Measurements from ENCODE around the gene PPDPF. TPM values are rescaled to one million over a fixed set of nuclear protein-coding genes. Genes with fewer than 3 reads are reported as not detected.
"Not testable (repeated sequence)": the region's sequence is repeated elsewhere in the genome, so short reads cannot be mapped to it uniquely, and the experiment has no call there.

PPDPF gene, protein sequence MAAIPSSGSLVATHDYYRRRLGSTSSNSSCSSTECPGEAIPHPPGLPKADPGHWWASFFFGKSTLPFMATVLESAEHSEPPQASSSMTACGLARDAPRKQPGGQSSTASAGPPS
- total RNA-seq: 130 and 162 TPM in 2 replicates

DNA sequence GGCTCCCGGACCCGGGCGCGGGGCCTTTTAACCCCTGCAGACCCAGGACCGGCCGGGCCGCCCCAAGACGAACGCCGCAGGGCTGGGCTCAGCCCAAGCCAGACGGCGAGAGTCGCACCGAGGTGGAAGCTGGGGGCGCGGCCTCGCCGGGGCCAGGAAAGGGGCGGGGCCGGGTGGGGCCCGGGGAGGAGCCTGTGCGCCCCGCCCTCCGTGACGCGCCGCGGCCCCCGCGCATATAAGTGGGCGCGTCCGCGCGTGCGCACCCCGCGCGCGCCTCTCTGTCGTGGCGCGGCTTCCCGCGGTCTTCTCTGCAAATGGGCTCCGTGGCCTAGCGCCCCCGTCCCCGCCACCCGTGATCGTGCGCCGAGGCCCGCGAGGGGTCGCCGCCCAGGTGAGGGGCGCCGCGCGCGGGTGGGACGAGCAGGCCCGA is at the start of gene PPDPF:
Gene PPDPF, plus strand, starts transcription at position 262 of the 430 bp plus-strand sequence. CDS start 544 bp downstream, outside the sequence.
- DNase-seq (ENCODE audit: extremely low read depth, low read depth, low spot score): no peak

DNA sequence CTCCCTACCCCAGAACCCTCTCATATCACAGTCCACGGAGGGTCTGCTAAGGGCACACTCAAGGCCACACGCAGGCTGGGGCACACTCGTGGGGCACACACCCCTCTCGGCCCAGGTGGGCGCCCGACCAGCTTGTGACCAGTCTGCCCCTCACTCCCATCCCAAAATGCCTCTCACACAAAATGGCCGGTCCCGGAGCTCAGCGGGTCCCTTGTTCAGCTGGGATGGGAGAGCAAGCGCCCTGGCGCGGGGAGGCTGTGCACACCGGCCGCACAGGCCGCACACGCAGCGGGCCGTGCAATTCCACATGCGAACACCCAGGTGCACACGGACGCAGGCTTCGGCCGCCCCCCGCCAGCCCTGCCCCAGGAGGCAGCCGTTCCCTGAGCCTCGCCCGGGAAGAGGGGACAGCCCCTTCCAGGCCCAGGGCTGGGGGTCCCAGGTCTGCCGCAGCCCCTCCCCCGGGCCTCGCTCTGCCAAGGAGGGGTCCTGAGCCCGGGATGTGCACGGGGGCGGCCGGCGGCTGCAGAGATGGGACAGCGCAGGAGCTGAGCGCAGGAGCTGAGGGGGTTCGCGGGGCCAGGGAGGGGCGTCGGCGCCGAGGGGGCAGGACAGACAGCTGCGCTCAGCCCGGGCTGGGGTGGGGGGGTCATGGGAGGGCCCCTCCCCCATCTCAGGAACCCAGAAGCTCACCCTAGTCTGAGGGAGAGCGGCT is 49.4 kb upstream of the PPDPF start:
- no peak for DNase-seq (ENCODE audit: extremely low read depth, low read depth, low spot score)

DNA sequence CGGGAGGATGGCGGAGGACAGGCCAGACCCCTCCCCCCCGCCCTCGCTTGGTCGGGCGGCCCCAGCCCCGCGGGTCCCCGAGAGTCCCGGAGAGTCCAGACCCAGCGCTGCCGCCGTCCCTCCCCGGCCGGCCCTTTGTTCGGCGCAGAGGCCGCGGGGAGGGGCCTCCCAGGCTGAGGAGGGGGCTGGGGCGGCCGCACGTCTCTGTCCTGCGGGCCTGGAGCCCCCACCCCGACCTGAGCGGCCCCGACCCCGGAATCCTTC is 48.9 kb upstream of the PPDPF start:
- DNase-seq (ENCODE audit: extremely low read depth, low read depth, low spot score): no peak

GRCh38 chr20:63471981-63472831 is 48.4 kb upstream of the PPDPF start, which contains the start of gene KCNQ2:
Gene KCNQ2, minus strand, starts transcription at chr20:63472655. Its CDS starts 192 bp downstream, at chr20:63472463.
- no peak for DNase-seq (ENCODE audit: extremely low read depth, low read depth, low spot score)

GRCh38 chr20:63472862-63473390 is 47.6 kb upstream of the PPDPF start:
- DNase-seq (ENCODE audit: extremely low read depth, low read depth, low spot score): no peak

GRCh38 chr20:63473555-63474449 is 46.8 kb upstream of the PPDPF start:
- no peak for DNase-seq (ENCODE audit: extremely low read depth, low read depth, low spot score)

GRCh38 chr20:63475209-63475608 is 45.4 kb upstream of the PPDPF start:
- no peak for DNase-seq (ENCODE audit: extremely low read depth, low read depth, low spot score)

- DNase-seq (ENCODE audit: extremely low read depth, low read depth, low spot score): no peak
Observed at GRCh38 chr20:63477061-63477616, 43.4 kb upstream of the PPDPF start.

- DNase-seq (ENCODE audit: extremely low read depth, low read depth, low spot score): no peak
Observed at GRCh38 chr20:63477944-63478343, 42.6 kb upstream of the PPDPF start.

- DNase-seq (ENCODE audit: extremely low read depth, low read depth, low spot score): no peak
Observed at GRCh38 chr20:63478346-63479302, 41.9 kb upstream of the PPDPF start.

DNA sequence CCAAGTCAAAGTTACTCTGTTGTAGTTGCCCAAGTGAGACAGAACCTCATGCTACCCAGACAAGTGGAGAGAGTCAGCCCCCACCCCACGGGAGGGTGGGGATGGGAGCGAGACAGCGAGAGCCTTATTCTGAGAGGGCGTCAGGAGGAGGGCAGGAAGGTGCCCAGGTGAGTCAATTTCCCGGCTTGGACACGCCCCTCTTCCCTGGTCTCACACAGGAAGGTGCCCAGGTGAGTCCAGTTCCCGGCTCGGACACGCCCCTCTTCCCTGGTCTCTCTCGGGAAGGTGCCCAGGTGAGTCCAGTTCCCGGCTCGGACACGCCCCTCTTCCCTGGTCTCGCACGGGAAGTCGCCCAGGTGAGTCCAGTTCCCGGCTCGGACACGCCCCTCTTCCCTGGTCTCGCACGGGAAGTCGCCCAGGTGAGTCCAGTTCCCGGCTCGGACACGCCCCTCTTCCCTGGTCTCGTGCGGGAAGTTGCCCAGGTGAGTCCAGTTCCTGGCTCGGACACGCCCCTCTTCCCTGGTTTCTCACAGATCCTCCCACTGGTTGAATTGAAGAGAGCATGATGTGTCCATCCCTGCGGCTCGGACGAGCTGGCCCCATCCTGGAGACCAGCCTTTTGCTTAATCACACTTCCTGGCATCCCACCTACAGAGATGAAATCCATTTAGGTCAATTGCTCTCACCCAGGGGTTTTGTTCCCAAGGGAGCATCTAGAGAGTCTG is 40.7 kb upstream of the PPDPF start:
- DNase-seq (ENCODE audit: extremely low read depth, low read depth, low spot score): not testable (repeated sequence)

DNA sequence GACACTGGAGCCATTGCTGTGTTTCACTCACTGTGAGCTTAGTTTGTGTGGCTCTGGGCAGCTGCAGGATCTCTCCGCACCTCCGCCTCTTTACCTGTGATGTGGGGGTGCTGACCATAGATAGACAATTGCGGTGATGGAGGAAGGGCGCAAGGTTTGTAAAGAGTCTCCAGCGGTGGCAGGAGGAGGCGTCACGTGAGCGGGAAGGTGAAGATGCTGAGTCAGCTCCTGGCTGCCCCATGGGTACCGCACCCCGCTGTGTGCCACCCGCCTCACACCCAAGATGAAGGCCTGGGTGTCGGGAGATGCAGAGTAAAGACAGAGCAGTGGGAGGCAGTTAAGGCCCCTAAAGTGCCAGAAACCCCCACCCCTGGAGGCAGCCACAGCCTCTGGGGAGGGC is 39.1 kb upstream of the PPDPF start:
- no peak for DNase-seq (ENCODE audit: extremely low read depth, low read depth, low spot score)

GRCh38 chr20:63482021-63482587 is 38.5 kb upstream of the PPDPF start:
- no peak for DNase-seq (ENCODE audit: extremely low read depth, low read depth, low spot score)

DNA sequence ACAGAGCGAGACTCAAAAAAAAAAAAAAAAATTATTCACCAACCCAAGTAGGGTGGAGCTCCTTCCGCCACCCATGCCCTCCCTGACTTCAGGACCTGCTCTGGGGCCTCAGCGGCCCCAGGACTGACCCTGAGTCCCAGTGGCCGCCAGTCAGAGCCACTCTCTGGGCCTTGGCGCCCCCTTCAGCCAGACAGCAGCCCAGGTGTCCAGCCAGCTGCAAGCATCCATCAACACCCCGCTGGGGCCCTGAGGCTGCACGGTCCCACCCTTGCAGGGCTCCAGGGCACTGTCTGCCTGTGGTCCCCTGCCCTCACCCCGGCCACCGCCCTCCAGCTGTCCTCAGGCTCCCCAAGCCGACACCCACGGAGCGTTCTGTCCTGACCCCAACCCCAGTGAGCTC is 36.7 kb upstream of the PPDPF start:
- no peak for DNase-seq (ENCODE audit: extremely low read depth, low read depth, low spot score)

GRCh38 chr20:63484236-63484635 is 36.3 kb upstream of the PPDPF start:
- DNase-seq (ENCODE audit: extremely low read depth, low read depth, low spot score): no peak

DNA sequence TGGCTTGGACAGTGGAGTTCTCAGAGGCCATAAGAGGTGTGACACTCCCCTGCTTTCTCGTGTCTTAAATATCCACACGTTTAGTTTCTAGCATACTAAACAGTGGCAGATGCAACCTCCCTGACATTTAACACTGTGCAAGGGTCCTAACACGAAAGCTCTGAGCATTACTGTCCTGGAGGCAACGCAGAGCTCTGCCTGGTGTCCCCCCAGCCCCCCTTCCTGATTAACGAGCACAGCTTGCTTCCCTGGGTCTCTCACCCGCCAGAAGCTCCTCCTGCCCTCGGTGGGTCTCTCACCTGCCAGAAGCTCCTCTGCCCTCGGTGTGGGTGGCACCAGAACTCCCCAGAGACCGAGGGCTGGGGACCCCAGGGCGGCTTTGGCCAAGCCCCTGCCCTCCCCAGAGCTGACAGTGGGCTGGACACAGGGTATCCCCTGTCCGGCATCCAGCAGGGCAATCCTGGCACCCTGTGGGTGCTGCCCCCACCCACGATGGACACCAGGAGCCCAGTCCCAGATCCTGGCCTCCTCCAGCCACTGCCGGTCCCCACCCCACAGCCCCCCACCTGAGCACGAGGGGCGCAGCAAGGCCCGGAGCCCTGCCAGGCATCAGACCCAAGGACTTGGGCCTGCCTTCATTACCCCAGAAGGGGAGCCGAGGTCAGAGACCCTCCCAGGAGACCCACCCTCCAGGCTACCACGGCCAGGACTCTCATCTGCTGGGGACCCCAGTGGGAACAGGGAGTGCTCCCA is 35.7 kb upstream of the PPDPF start:
- no peak for DNase-seq (ENCODE audit: extremely low read depth, low read depth, low spot score)

- DNase-seq (ENCODE audit: extremely low read depth, low read depth, low spot score): no peak
Observed at GRCh38 chr20:63486300-63486855, 34.2 kb upstream of the PPDPF start.
